Neural progenitor cell (in vitro differentiated cells): ENCODE data around the gene TRIOBP. TPM values are rescaled to one million over a fixed set of nuclear protein-coding genes. Genes with fewer than 3 reads are reported as not detected.
A peak's percentile ranks its signal among the peaks of the same experiment; 100 is the strongest.
"Not testable (repeated sequence)": the region's sequence is repeated elsewhere in the genome, so short reads cannot be mapped to it uniquely, and the experiment has no call there.

Experiments used
- DNase-seq: peaks from one replicate; pipeline ENCODE4 v3.0.0-alpha.2; 2016; ENCODE audit warnings: low spot score
- H2AFZ ChIP-seq: fragments of 200-600 bp; sonication (generic); replicated peaks from 2 replicates; pipeline ENCODE4 v1.6.1; 2016; ENCODE audit warnings: antibody characterized with exemption
- H3F3A ChIP-seq: fragments of 200-600 bp; sonication (generic); 2 replicates; pipeline ENCODE4 v1.6.1; 2016; ENCODE audit warnings: antibody characterized with exemption, low read depth
- H3K27ac ChIP-seq: fragments of 200-600 bp; sonication (generic); 2 replicates; pipeline ENCODE4 v1.5.1; 2016; ENCODE audit warnings: mild to moderate bottlenecking
- H3K27me3 ChIP-seq: fragments of 200-600 bp; sonication (generic); 2 replicates; pipeline ENCODE4 v1.6.1; 2016; ENCODE audit warnings: mild to moderate bottlenecking, moderate library complexity
- H3K36me3 ChIP-seq: fragments of 200-600 bp; sonication (generic); 2 replicates; pipeline ENCODE4 v1.5.1; 2016
- H3K4me1 ChIP-seq: fragments of 200-600 bp; sonication (generic); 2 replicates; pipeline ENCODE4 v1.6.1; 2016; ENCODE audit warnings: mixed run types
- H3K4me2 ChIP-seq: fragments of 200-600 bp; sonication (generic); 2 replicates; pipeline ENCODE4 v1.6.1; 2016
- H3K4me3 ChIP-seq: fragments of 200-600 bp; sonication (generic); 2 replicates; pipeline ENCODE4 v1.5.1; 2016
- H3K79me2 ChIP-seq: fragments of 200-600 bp; sonication (generic); 2 replicates; pipeline ENCODE4 v1.6.1; 2016; ENCODE audit warnings: low read depth
- H3K9ac ChIP-seq: fragments of 200-600 bp; sonication (generic); 2 replicates; pipeline ENCODE4 v1.6.1; 2016
- H3K9me3 ChIP-seq: fragments of 200-600 bp; sonication (generic); 2 replicates; pipeline ENCODE4 v1.5.1; 2016; ENCODE audit warnings: low read depth
- H4K20me1 ChIP-seq: fragments of 200-600 bp; sonication (generic); 2 replicates; pipeline ENCODE4 v1.6.1; 2016; ENCODE audit warnings: low read depth
- H3K27ac Mint-ChIP-seq: 3 replicates; pipeline ENCODE4 v1.8.0; 2021; ENCODE audit warnings: mixed read lengths
- H3K27me3 Mint-ChIP-seq: 2 replicates; pipeline ENCODE4 v1.8.0; 2022; ENCODE audit warnings: low read depth, mild to moderate bottlenecking, inconsistent platforms, moderate library complexity, mixed read lengths; ENCODE audit not compliant: insufficient read depth
- H3K36me3 Mint-ChIP-seq: 3 replicates; pipeline ENCODE4 v1.8.0; 2021; ENCODE audit warnings: mixed read lengths
- H3K4me1 Mint-ChIP-seq: 3 replicates; pipeline ENCODE4 v1.8.0; 2021; ENCODE audit warnings: mixed read lengths
- H3K4me3 Mint-ChIP-seq: 3 replicates; pipeline ENCODE4 v1.8.0; 2021; ENCODE audit warnings: mild to moderate bottlenecking, moderate library complexity, mixed read lengths
- H3K9me3 Mint-ChIP-seq: 3 replicates; pipeline ENCODE4 v1.8.0; 2020; ENCODE audit warnings: mixed read lengths
- CTCF ChIP-seq: fragments of 200-600 bp; sonication (generic); IDR thresholded peaks from 2 replicates; pipeline ENCODE4 v1.5.1; 2017; ENCODE audit warnings: antibody characterized with exemption, mild to moderate bottlenecking
- EZH2 ChIP-seq: fragments of 200-600 bp; sonication (generic); IDR thresholded peaks from 2 replicates; pipeline ENCODE4 v1.6.1; 2017; ENCODE audit warnings: antibody characterized with exemption, mild to moderate bottlenecking, moderate library complexity
- EZH2phosphoT487 ChIP-seq: fragments of 200-600 bp; sonication (generic); IDR thresholded peaks from 2 replicates; pipeline ENCODE4 v1.6.1; 2017; ENCODE audit warnings: antibody characterized with exemption
- total RNA-seq: library from RNA; depleted of rRNA; stranded (reverse); fragments of >200 nt; gene quantifications from 2 replicates; pipeline ENCODE4 v1.2.3, GENCODE V29; 2015; ENCODE audit warnings: low replicate concordance

Gene TRIOBP
- total RNA-seq, 1 donor from 2014 or later: 25.2 TPM

GRCh38 chr22:37715760-37716159, 18.9 kb downstream of the TRIOBP start:
- peaks cover 15% of the 10 kb centered on the region for H3K36me3 Mint-ChIP-seq
- TF ChIP-seq CTCF (no peak), EZH2 (no peak), EZH2phosphoT487 (no peak)
- DNase-seq: no peak
- Histone ChIP-seq H2AFZ (no peak overlapping the region), H3K27ac (no peak overlapping the region), H3F3A (no peaks in the 10 kb centered on the region), H3K4me2 (no peak overlapping the region), H3K9ac (no peak overlapping the region), H3K9me3 (no peaks in the 10 kb centered on the region), H4K20me1 (no peaks in the 10 kb centered on the region), H3K79me2 (no peaks in the 10 kb centered on the region), H3K4me1 (no peaks in the 10 kb centered on the region), H3K36me3 (no peaks in the 10 kb centered on the region), H3K27me3 (no peaks in the 10 kb centered on the region), H3K4me3 (no peak overlapping the region)
- no peak overlapping the region for H3K27ac Mint-ChIP-seq
- peaks cover 11% of the 10 kb centered on the region for H3K4me1 Mint-ChIP-seq
- H3K4me3 Mint-ChIP-seq: no peak overlapping the region
- no peaks in the 10 kb centered on the region for H3K27me3 Mint-ChIP-seq
- H3K9me3 Mint-ChIP-seq: no peaks in the 10 kb centered on the region

- Histone ChIP-seq H4K20me1 (no peaks in the 10 kb centered on the region), H3K27me3 (no peaks in the 10 kb centered on the region), H3K4me1 (no peaks in the 10 kb centered on the region), H3K9me3 (no peaks in the 10 kb centered on the region), H3K4me2 (no peak overlapping the region), H2AFZ (no peak overlapping the region), H3K27ac (no peak overlapping the region), H3F3A (no peaks in the 10 kb centered on the region), H3K36me3 (no peaks in the 10 kb centered on the region), H3K9ac (no peak overlapping the region), H3K4me3 (no peak overlapping the region), H3K79me2 (no peaks in the 10 kb centered on the region)
- Mint-ChIP-seq H3K27me3 (no peaks in the 10 kb centered on the region), H3K36me3 (peaks cover 15% of the 10 kb centered on the region), H3K27ac (no peak overlapping the region), H3K4me1 (peaks cover 11% of the 10 kb centered on the region), H3K9me3 (no peaks in the 10 kb centered on the region), H3K4me3 (no peak overlapping the region)
- TF ChIP-seq EZH2: no peak
- TF ChIP-seq CTCF: no peak
- TF ChIP-seq EZH2phosphoT487: no peak
- DNase-seq: no peak
These were observed 19.9 kb downstream of the TRIOBP start for GRCh38 chr22:37716708-37717107.

- H3K9ac ChIP-seq, H3K4me1 ChIP-seq: not testable (repeated sequence)
- peak overlapping the region; percentile 62 for H3K27ac Mint-ChIP-seq
These were observed 20.4 kb downstream of the TRIOBP start for GRCh38 chr22:37717235-37717634.

GRCh38 chr22:37717746-37718305, 21.0 kb downstream of the TRIOBP start:
- H3K27ac Mint-ChIP-seq: not testable (repeated sequence)

More at GRCh38 chr22:37717235-37717634, 20.4 kb downstream of the TRIOBP start:
- H3K9me3 Mint-ChIP-seq, H3K4me2 ChIP-seq, H3K9me3 ChIP-seq, H4K20me1 ChIP-seq, H3K27me3 Mint-ChIP-seq, H3F3A ChIP-seq, H3K79me2 ChIP-seq, DNase-seq, H3K4me3 Mint-ChIP-seq, H3K36me3 ChIP-seq, H3K4me3 ChIP-seq, H3K27me3 ChIP-seq, H3K27ac ChIP-seq, H2AFZ ChIP-seq: not testable (repeated sequence)
- Mint-ChIP-seq H3K36me3 (peaks cover 15% of the 10 kb centered on the region), H3K4me1 (peaks cover 11% of the 10 kb centered on the region)

More at GRCh38 chr22:37717746-37718305, 21.0 kb downstream of the TRIOBP start:
- H3K27me3 Mint-ChIP-seq, H4K20me1 ChIP-seq, H3K4me3 ChIP-seq, H3K27me3 ChIP-seq, DNase-seq, H3K4me1 ChIP-seq, H3K9me3 Mint-ChIP-seq, H3K9ac ChIP-seq, H3K4me3 Mint-ChIP-seq, H3F3A ChIP-seq, H3K4me2 ChIP-seq, H3K27ac ChIP-seq, H2AFZ ChIP-seq, H3K36me3 ChIP-seq, H3K9me3 ChIP-seq, H3K79me2 ChIP-seq: not testable (repeated sequence)
- H3K4me1 Mint-ChIP-seq: peaks cover 11% of the 10 kb centered on the region
- peaks cover 16% of the 10 kb centered on the region for H3K36me3 Mint-ChIP-seq
